ENCODE results near the gene ITSN2.

- TF ChIP-seq CTCF (IDR thresholded peaks at IDR 0.05) (no peak), POLR2A (IDR thresholded peaks at IDR 0.05) (no peak)
Measured at GRCh38 chr2:24262421-24262970, 97.8 kb downstream of the ITSN2 start.

Data from body of pancreas (tissue), 4 donors.